WERI-Rb-1 (cell line): Measurements from ENCODE around the gene OFD1.

Experiments used
- DNase-seq: peaks from one replicate; pipeline ENCODE4 v3.0.0-alpha.2; 2020
- H3K27ac ChIP-seq: fragments of 250-450 bp; sonication (Bioruptor Pico); 2 replicates; pipeline ENCODE4 v1.5.1; 2020; ENCODE audit warnings: mild to moderate bottlenecking, moderate library complexity
- H3K27me3 ChIP-seq: fragments of 250-450 bp; sonication (Bioruptor Pico); 2 replicates; pipeline ENCODE4 v1.5.1; 2021; ENCODE audit warnings: mild to moderate bottlenecking, low read depth, moderate library complexity; ENCODE audit not compliant: insufficient read depth, severe bottlenecking
- H3K36me3 ChIP-seq: fragments of 250-450 bp; sonication (Bioruptor Pico); 2 replicates; pipeline ENCODE4 v1.5.1; 2020; ENCODE audit warnings: mild to moderate bottlenecking, moderate library complexity
- H3K4me3 ChIP-seq: 2 replicates; pipeline ENCODE4 v1.5.1; 2011; ENCODE audit warnings: low read depth, mild to moderate bottlenecking, control low read depth, low read length
- H3K9me3 ChIP-seq: fragments of 250-450 bp; sonication (Bioruptor Pico); 2 replicates; pipeline ENCODE4 v1.5.1; 2021; ENCODE audit warnings: mild to moderate bottlenecking, moderate library complexity; ENCODE audit not compliant: severe bottlenecking
- CTCF ChIP-seq: IDR thresholded peaks from 2 replicates; pipeline ENCODE4 v1.5.1; 2011; ENCODE audit warnings: low read depth, mild to moderate bottlenecking, control low read depth, inconsistent platforms, low read length

The OFD1 gene

DNA sequence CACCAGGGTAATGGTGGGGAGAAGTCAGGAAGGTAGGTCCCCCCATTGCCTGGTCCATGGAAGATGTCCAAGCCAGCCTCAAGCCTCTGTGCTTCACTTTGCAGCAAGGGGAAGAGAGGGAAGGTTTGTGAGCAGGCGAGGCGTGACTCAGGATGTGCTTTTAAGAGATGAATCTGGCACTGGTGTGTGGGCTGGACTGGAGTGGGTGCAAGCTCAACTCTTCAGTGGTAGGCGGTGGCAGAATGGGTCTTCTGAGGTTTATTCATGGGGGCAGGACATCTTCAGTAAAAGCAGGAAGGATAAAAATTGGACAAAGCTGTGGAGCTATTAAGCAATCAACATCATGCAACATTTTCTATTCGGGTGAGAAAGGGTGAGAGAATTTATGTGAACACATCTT lies 63.0 kb downstream of the OFD1 start:
- Histone ChIP-seq H3K9me3 (no peaks in the 10 kb centered on the region), H3K36me3 (no peaks in the 10 kb centered on the region), H3K27ac (no peak overlapping the region), H3K27me3 (peaks cover 12% of the 10 kb centered on the region), H3K4me3 (no peak overlapping the region)
- TF ChIP-seq CTCF: no peak
- no peak for DNase-seq

DNA sequence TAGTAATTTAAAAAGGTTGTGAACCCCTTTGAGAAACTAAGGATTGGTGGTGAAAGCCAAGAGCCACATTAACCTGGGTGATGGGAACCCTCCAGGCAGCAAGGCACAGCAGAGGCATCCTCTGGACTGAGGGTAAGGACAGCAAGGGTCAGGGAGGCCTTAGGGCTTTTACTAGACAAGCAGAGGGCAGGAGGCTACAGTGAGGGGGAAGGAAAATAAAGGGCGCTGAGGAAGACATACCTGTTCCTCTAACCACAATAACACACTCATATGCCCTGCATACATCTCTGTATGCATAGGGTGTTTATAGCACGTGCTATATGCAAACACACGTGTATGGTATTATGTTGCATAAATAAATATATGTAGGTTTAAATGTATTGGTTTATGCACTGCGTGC lies 63.6 kb downstream of the OFD1 start:
- peaks cover 17% of the 10 kb centered on the region for H3K27me3 ChIP-seq
- H3K27ac ChIP-seq: no peak overlapping the region
- TF ChIP-seq CTCF: no peak
- H3K36me3 ChIP-seq: no peaks in the 10 kb centered on the region
- no peak for DNase-seq
- no peaks in the 10 kb centered on the region for H3K9me3 ChIP-seq
- H3K4me3 ChIP-seq: no peak overlapping the region

GRCh38 chrX:13803116-13803515 lies 68.6 kb downstream of the OFD1 start:
- no peak for DNase-seq
- H3K36me3 ChIP-seq: no peaks in the 10 kb centered on the region
- TF ChIP-seq CTCF: no peak
- H3K27ac ChIP-seq: no peak overlapping the region
- H3K27me3 ChIP-seq: peaks cover 26% of the 10 kb centered on the region
- no peak overlapping the region for H3K4me3 ChIP-seq
- H3K9me3 ChIP-seq: no peaks in the 10 kb centered on the region

GRCh38 chrX:13805241-13805640 lies 70.7 kb downstream of the OFD1 start:
- TF ChIP-seq CTCF: no peak
- no peaks in the 10 kb centered on the region for H3K9me3 ChIP-seq
- no peak overlapping the region for H3K4me3 ChIP-seq
- no peak overlapping the region for H3K27ac ChIP-seq
- DNase-seq: no peak
- no peaks in the 10 kb centered on the region for H3K36me3 ChIP-seq
- peaks cover 23% of the 10 kb centered on the region for H3K27me3 ChIP-seq

- Histone ChIP-seq H3K9me3 (no peaks in the 10 kb centered on the region), H3K27ac (no peak overlapping the region), H3K36me3 (no peaks in the 10 kb centered on the region), H3K27me3 (peaks cover 23% of the 10 kb centered on the region), H3K4me3 (no peak overlapping the region)
- DNase-seq: no peak
- TF ChIP-seq CTCF: no peak
Observed at GRCh38 chrX:13808293-13808692, 73.7 kb downstream of the OFD1 start.

DNA sequence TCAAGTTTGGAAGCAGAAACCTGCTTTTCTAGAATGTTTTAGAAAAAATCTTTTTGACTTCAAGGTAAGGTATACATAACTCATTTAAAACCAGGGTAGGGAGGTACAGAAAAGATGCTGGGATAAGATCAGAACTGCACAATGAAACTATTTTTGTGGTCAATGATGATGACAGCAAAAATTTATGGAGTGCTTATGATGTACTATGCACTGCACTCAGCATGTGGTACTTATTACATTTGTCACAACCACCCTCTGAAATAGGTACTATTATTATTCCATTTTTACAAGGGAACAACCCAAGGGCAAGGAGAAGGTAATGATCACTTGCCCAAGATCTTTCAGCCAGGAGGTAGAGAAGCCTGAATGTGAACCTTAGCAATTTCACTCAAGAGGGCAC lies 74.3 kb downstream of the OFD1 start:
- no peak for TF ChIP-seq CTCF
- no peaks in the 10 kb centered on the region for H3K9me3 ChIP-seq
- no peak for DNase-seq
- H3K36me3 ChIP-seq: no peaks in the 10 kb centered on the region
- peaks cover 23% of the 10 kb centered on the region for H3K27me3 ChIP-seq
- no peak overlapping the region for H3K27ac ChIP-seq
- no peak overlapping the region for H3K4me3 ChIP-seq
